Islet of Langerhans (tissue), 1 donor: ENCODE results near the gene RAB30.
"Not testable (repeated sequence)": the region's sequence is repeated elsewhere in the genome, so short reads cannot be mapped to it uniquely, and the experiment has no call there.

ENCODE experiments used
- FAIRE-seq: peaks from one replicate; lab custom pipeline; 2011; peaks lifted over from hg19 to GRCh38; lab: Jason Lieb, UNC

Gene RAB30

DNA sequence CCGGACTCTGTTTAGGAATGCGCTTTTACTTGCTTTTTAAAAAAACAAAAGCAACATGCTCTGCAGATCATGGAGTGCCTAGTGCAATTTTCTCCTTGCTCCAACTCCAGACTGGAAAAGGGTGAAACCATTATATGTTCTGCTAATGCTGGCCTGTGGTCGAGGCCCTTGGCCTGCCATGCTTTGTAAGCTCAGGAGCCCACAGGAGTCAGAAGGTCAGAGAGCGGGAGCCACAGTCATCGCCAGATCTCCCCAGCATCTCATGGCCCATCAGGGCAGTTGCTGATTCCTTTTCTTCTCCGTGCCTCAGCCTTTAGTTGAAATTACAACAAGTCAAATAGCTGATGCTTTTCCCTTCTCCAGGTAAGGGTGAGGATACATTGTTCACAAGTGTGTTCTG, 89.8 kb downstream of the RAB30 start:
- no peak for FAIRE-seq

DNA sequence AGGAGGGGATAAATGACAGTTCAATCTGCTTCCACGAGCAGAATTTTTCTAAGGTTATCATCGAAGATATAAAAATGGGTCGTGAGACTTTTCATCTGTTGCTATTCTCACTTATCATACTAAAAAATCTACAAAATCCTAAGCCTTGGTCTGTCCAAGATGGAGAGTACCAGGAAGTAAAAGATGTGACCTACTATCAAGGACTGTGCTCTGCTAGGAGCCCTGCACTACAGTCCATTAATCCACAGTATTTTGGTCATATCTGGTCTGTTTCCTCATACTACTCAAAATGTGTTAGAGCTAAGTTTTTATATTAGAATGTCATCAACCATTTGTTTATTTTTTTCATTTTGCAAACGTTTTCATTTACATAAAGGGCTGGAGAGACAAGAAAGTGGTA, 90.8 kb downstream of the RAB30 start:
- FAIRE-seq: no peak

DNA sequence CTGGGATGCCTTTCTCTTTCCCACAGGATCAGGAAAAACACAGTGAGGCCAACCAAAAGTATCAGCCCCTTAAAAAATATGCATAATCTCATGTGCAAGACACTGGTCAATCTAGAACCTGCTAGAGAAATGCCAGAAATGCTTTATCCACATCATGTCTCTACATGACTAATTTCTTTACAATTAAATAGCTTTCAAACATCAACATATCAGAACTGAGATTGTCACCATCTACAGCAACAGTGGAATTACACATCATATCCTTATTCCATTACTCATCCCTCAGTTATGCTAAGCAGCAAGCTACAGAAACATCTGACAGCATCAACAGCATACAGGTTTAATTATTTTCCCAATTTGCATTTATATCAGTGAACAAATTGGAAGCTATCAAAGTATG, 91.4 kb downstream of the RAB30 start:
- no peak for FAIRE-seq

DNA sequence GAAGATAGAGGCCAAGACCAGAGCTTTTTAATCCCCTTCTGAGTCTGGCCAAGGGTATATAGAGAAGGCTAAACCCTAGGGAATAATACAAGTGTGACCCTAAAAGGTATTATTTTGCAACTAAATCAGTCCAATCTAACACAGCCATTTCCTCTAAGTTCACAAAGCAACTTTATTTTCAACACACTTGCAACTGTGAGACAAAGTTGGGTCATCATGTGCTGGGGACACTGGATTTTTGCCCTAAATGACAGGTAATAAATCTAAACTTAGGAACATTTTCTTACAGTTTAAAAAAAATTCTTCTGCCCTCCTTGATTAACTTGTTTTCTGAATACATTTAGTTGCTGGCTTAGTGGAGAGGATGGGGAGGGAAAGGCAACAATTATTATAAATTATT, 91.9 kb downstream of the RAB30 start:
- no peak for FAIRE-seq

GRCh38 chr11:82978422-82979099, 93.1 kb downstream of the RAB30 start:
- no peak for FAIRE-seq

DNA sequence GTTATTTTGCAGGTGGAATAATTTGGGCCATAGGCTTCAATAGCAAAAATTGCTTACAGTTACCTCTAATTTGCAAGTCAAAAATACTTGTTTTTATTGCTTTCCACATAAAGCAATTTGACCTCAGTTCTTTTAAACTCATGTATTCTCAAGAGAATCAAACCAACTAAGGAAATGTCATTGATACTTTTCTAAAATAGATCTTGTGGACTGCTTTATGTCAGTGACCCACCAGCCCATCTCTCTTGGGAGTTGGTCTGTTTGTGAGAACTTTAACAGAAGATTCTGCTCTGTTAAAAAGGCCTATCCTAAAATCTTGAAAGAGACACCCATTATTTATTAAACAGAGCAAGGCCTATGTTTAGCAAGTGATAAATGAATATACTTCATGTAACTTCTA, 94.9 kb downstream of the RAB30 start:
- FAIRE-seq: no peak

GRCh38 chr11:82975882-82976281, 95.8 kb downstream of the RAB30 start:
- FAIRE-seq: no peak

DNA sequence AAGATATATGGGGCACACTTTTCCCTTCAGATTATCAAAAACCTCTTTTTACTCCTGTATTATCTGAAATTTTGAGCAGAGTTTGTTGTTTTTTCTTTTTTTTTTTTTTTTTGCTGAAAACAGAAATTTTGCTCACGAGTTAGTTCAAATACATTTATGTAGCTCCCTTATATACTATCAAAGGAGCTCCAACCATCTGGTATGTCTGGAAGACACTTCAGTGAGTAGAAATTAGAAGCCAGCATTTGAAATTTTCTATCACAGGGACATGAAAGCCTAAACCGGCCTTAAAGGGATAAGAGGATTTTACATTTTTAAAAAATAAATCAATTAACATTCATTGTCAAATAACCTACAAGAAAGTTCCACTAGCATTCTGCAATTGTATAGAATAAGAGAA, 96.8 kb downstream of the RAB30 start:
- FAIRE-seq: no peak

DNA sequence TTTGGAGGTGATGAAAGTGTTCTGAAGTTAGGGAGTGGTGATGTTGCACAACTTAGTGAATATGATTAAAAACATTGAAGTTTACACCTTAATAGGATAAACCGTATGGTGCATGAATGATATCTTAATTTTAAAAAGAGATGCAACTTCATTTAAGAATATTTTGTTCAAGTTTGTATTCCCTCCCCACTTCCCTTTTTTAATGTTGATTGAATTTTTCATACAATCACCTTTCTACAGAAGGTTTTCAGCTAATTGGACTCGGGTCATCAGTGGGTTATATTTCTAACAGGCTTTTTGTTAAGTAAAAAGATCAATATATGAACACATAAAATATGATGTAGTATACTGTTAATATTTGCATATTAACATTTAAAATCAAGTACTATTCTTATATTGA, 97.6 kb downstream of the RAB30 start:
- FAIRE-seq: no peak

- no peak for FAIRE-seq
These were observed 99.6 kb downstream of the RAB30 start for GRCh38 chr11:82972103-82972502.

DNA sequence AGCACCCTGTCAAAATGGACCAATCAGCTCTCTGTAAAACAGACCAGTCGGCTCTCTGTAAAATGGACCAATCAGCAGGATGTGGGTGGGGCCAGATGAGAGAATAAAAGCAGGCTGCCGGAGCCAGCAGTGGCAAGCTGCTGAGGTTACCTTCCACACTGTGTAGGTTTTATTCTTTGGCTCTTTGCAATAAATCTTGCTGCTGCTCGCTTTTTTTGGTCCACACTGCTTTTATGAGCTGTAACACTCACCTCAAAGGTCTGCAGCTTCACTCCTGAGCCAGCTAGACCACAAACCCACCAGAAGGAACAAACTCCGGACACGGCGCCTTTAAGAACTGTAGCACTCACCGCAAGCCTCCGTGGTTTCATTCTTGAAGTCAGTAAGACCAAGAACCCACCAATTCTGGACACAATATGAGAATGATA, 100.2 kb downstream of the RAB30 start:
- not testable (repeated sequence) for FAIRE-seq

- FAIRE-seq: not testable (repeated sequence)
These were observed 101.1 kb downstream of the RAB30 start for GRCh38 chr11:82970507-82971083.

GRCh38 chr11:82969811-82970210, 101.9 kb downstream of the RAB30 start:
- no peak for FAIRE-seq

DNA sequence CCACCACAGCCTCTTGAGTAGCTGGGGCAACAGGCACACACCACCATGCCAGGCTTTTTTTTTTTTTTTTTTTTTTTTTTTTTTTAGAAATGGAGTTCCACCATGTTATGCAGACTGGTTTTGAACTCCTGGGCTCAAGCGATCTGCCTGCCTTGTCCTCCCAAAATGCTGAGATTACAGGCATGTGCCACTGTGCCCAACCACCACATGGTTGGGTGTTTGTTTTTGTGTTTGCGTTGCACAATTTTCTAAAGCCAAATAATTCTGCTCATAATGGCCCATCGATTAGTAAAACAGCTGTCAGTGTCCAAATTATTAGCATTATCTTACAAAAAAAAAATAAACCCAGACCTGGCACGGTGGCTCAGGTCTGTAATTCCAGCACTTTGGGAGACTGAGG, 104.3 kb downstream of the RAB30 start:
- no peak for FAIRE-seq

DNA sequence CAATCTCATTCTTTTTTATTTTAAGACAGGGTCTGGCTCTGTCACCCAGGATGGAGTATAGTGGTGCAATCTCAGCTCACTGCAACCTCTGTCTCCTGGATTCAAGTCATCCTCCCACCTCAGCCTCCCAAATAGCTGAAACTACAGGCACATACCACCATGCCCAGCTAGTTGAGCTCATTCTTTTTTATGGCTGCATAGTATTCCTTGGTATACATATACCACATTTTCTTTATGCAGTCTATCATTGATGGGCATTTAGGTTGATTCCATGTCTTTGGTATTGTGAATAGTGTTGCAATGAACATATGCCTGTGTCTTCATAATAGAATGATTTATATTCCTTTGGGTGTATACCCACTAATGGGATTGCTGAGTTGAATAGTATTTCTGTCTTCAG, 109.7 kb downstream of the RAB30 start:
- not testable (repeated sequence) for FAIRE-seq

DNA sequence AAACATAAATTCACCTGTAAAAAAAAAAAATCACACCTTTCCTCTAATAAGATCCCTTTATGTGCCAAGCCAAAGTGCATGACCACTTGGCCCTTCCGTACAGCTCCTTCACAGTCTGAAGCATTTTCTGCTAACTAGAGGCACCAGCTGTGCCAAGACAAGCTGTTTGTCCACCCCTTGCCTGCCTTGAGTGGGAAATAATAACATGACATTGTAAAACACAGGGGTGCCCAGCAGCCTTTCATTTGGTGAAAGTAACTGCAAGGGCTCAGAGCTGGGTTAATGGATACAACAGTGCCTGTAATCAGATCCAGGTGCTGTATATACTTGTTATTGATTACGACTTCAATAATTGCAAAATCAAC, 110.9 kb downstream of the RAB30 start:
- FAIRE-seq: no peak

DNA sequence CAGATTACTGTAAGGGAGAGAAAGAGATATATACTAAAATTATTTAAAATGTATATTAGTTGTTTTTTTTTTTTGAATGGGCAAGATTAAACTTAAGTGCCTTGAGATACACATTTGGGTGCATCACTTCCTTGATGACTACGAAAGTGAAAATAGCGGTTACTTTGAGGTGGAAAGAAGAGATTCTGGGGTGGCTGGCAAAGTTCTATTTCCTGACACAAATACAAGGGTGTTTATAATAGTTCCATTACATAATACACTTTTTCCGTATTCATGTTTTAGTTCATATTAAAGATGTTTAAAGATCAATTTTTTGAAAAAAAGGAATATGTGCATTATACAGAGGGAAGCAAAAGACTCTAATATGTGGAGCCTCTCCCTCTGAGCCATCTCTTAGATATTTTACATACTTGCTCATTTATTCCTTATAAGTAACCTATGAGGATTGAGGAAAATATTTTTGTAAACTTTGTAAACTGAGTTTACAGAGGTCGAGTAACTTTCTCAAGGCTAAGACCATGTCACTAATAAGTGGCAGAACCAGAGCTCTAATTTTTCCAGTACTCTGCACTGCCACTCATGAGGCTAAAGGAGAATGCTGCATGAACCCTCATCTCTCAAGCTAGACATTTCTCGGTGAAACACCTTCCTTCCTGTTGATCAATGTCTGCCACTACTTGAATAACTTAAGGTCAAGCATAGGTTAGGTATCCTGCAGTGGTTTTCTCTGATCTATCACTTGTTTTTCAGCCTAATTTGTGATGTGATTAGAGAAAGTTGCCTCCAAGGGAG, 111.5 kb downstream of the RAB30 start:
- FAIRE-seq: no peak

DNA sequence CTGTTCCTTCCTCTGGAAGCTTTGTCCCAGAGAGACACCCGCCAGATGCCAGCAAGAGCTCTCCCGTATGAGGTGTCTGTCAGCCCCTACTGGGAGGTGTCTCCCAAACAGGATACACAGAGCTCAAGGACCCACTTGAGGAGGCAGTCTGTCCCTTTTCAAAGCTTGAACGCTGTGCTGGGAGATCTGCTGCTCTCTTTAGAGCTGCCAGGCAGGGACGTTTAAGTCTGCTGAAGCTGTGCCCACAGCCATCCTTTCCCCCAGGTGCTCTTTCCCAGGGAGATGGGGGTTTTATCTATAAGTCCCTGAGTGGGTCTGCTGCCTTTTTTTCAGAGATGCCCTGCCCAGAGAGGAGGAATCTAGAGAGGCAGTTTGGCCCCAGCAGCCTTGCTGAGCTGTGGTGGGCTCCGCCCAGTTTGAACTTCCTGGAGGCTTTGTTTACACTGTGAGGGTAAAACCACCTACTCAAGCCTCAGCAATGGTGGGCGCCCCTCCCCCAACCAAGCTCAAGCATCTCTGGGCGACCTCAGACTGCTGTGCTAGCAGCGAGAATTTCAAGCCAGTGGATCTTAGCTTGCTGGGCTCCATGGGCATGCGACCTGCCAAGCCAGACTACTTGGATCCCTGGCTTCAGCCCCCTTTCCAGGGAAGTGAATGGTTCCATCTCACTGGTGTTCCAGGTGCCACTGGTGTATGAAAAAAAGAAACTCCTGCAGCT, 115.8 kb downstream of the RAB30 start:
- FAIRE-seq: not testable (repeated sequence)

DNA sequence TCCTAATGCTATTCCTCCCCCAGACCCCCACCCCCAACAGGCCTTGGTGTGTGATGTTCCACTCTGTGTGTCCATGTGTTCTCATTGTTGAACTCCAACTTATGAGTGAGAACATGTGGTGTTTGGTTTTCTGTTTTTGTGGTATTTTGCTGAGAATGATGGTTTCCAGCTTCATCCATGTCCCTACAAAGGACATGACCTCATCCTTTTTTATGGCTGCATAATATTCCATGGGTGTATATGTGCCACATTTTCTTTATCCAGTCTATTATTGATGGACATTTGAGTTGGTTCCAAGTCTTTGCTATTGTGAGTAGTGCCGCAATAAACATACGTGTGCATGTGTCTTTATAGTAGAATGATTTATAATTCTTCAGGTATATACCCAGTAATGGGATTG, 121.2 kb downstream of the RAB30 start:
- FAIRE-seq: not testable (repeated sequence)

- no peak for FAIRE-seq
These were observed 122.3 kb downstream of the RAB30 start for GRCh38 chr11:82949352-82949751.

GRCh38 chr11:82945682-82946081, 126.0 kb downstream of the RAB30 start:
- FAIRE-seq: no peak

DNA sequence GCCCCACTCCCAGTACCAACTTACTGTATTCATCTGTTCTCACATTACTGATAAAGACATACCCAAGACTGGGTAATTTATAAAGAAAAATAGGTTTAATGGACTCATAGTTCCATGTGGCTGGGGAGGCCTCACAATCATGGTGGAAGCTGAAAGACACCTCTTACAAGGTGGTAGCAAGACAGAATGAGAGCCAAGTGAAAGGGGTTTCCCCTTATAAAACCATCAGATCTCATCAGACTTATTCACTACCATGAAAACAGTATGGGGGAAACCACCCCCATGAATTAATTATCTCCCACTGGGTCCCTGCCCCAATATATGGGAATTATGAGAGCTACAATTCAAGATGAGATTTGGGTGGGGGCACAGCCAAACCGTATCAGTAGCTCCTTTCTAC, 126.7 kb downstream of the RAB30 start:
- FAIRE-seq: not testable (repeated sequence)

DNA sequence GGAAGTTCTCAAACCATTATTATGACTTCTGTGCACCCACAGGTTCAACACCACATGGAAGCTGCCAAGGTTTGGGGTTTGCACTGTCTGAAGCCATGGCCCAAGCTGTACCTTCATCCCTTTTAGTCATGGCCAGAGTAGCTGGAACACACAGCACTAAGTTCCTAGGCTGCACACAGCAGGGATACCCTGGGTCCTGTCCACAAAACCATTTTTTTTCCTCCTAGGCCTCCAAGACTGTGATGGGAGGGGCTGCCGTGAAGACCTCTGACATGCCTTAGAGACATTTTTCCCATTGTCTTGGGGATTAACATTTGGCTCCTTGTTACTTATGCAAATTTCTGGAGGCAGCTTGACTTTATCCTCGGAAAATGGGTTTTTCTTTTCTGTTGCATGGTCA, 127.5 kb downstream of the RAB30 start:
- no peak for FAIRE-seq
